A673 (cell line): ENCODE data around the gene USF3. TPM values are rescaled to one million over a fixed set of nuclear protein-coding genes. Genes with fewer than 3 reads are reported as not detected.

Source experiments
- BruUV-seq: library from RNA; stranded (reverse); fragments of 400-500 nt; replicated peaks from 2 replicates; lab custom pipeline; 2021; lab: Mats Ljungman, UMichigan
- CTCF ChIA-PET: fragments of 300-600 bp; sonication (Branson Sonifier 250); formaldehyde crosslinking; loops from one replicate; lab custom pipeline; 2022; ENCODE audit warnings: antibody characterized with exemption; lab: Charles Lee
- POLR2A ChIA-PET: fragments of 300-600 bp; sonication (Branson Sonifier 250); formaldehyde crosslinking; loops from one replicate; lab custom pipeline; 2022; ENCODE audit warnings: antibody characterized with exemption; ENCODE audit not compliant: low non-redundant PET; lab: Charles Lee
- DNase-seq: peaks from one replicate; pipeline ENCODE4 v3.0.0-alpha.2; 2015; ENCODE audit warnings: low spot score
- H3K27ac ChIP-seq: fragments of 200-600 bp; sonication (generic); 2 replicates; pipeline ENCODE4 v1.5.1; 2016; ENCODE audit warnings: mixed run types, low read depth, mild to moderate bottlenecking, mixed read lengths, antibody characterized with exemption, low read length; ENCODE audit not compliant: poor library complexity, severe bottlenecking
- H3K27me3 ChIP-seq: fragments of 200-600 bp; sonication (generic); replicated peaks from 2 replicates; pipeline ENCODE4 v1.6.1; 2017; ENCODE audit warnings: mixed run types, low read depth, mild to moderate bottlenecking, mixed read lengths, antibody characterized with exemption, low read length; ENCODE audit not compliant: insufficient read depth, poor library complexity
- H3K36me3 ChIP-seq: fragments of 200-600 bp; sonication (generic); 2 replicates; pipeline ENCODE4 v1.6.1; 2016; ENCODE audit warnings: mixed run types, mild to moderate bottlenecking, mixed read lengths, antibody characterized with exemption, low read length; ENCODE audit not compliant: insufficient read depth, poor library complexity, severe bottlenecking
- H3K4me1 ChIP-seq: fragments of 200-600 bp; sonication (generic); 2 replicates; pipeline ENCODE4 v1.6.1; 2017; ENCODE audit warnings: mixed run types, mild to moderate bottlenecking, mixed read lengths, antibody characterized with exemption, low read length; ENCODE audit not compliant: insufficient read depth, poor library complexity, severe bottlenecking
- H3K4me3 ChIP-seq: fragments of 200-600 bp; sonication (generic); 2 replicates; pipeline ENCODE4 v1.5.1; 2016; ENCODE audit warnings: low read depth, mixed run types, mild to moderate bottlenecking, mixed read lengths, low read length; ENCODE audit not compliant: poor library complexity, severe bottlenecking
- H3K9me3 ChIP-seq: fragments of 200-600 bp; sonication (generic); 2 replicates; pipeline ENCODE4 v1.6.1; 2016; ENCODE audit warnings: mixed run types, low read depth, mild to moderate bottlenecking, mixed read lengths, antibody characterized with exemption, low read length; ENCODE audit not compliant: poor library complexity, severe bottlenecking
- CTCF ChIP-seq: fragments of 300-800, 200-600 bp; sonication (generic); conservative IDR thresholded peaks from 2 replicates; pipeline ENCODE4 v1.5.1; 2017; ENCODE audit warnings: low read depth, mild to moderate bottlenecking, antibody characterized with exemption, low read length, moderate library complexity, mixed read lengths
- EZH2 ChIP-seq: fragments of 200-600 bp; sonication (generic); IDR thresholded peaks from 2 replicates; pipeline ENCODE4 v1.6.1; 2017; ENCODE audit warnings: borderline replicate concordance, low read depth, mild to moderate bottlenecking, mixed read lengths, antibody characterized with exemption, low read length; ENCODE audit not compliant: poor library complexity, severe bottlenecking
- intact Hi-C: fragments of 100-400 bp; cut with micrococcal nuclease; formaldehyde crosslinking; loops from one replicate; pipeline ENCODE4 v1.10.0; 2022; ENCODE audit not compliant: unreplicated experiment
- total RNA-seq: library from RNA; stranded (reverse); gene quantifications from 2 replicates; pipeline ENCODE4 v1.2.3, GENCODE V29; 2021

Gene USF3
- total RNA-seq, 1 experiment from 2014 or later, result 9.7 TPM

- CTCF ChIA-PET, result no interaction called here
- POLR2A ChIA-PET, result no interaction called here
Measured at GRCh38 chr3:113730550-113730949, 34.1 kb upstream of the USF3 start.

GRCh38 chr3:113728661-113729060, 32.2 kb upstream of the USF3 start:
- ChIA-PET POLR2A (no interaction called here), CTCF (no interaction called here)
- intact Hi-C loops, result no loop called here

More at GRCh38 chr3:113730550-113730949, 34.1 kb upstream of the USF3 start:
- peaks cover 13% of the 10 kb centered on the region for H3K36me3 ChIP-seq
- H3K9me3 ChIP-seq, result no peaks in the 10 kb centered on the region
- no peak for DNase-seq
- peaks cover 7% of the 10 kb centered on the region for H3K4me1 ChIP-seq
- BruUV-seq, result no TSS peak
- H3K27me3 ChIP-seq, result no peaks in the 10 kb centered on the region
- no peak overlapping the region for H3K4me3 ChIP-seq
- TF ChIP-seq EZH2 (no peak), CTCF (no peak)
- intact Hi-C loops, result no loop called here
- H3K27ac ChIP-seq, result no peak overlapping the region

GRCh38 chr3:113721636-113722035, 25.2 kb upstream of the USF3 start:
- CTCF ChIA-PET, result no interaction called here
- no peak for TF ChIP-seq EZH2
- no peak for TF ChIP-seq CTCF
- Histone ChIP-seq H3K36me3 (peaks cover 65% of the 10 kb centered on the region), H3K27ac (peak overlapping the region; percentile 43), H3K9me3 (no peaks in the 10 kb centered on the region), H3K27me3 (no peaks in the 10 kb centered on the region), H3K4me3 (no peak overlapping the region), H3K4me1 (no peaks in the 10 kb centered on the region)
- intact Hi-C loops, result no loop called here
- no TSS peak for BruUV-seq
- POLR2A ChIA-PET, result interaction anchor here (0.5 kb wide), 1 partner anchor 26 kb away, joined by 3 read pairs; no protein-coding TSS in a partner anchor
- no peak for DNase-seq

More at GRCh38 chr3:113728661-113729060, 32.2 kb upstream of the USF3 start:
- H3K36me3 ChIP-seq, result peaks cover 19% of the 10 kb centered on the region
- TF ChIP-seq EZH2 (no peak), CTCF (no peak)
- no peak overlapping the region for H3K4me3 ChIP-seq
- H3K27ac ChIP-seq, result no peak overlapping the region
- no peak for DNase-seq
- H3K4me1 ChIP-seq, result no peaks in the 10 kb centered on the region
- H3K9me3 ChIP-seq, result no peaks in the 10 kb centered on the region
- no TSS peak for BruUV-seq
- no peaks in the 10 kb centered on the region for H3K27me3 ChIP-seq
